ENCODE measurements around the gene ARHGEF33. TPM values are rescaled to one million over a fixed set of nuclear protein-coding genes. Genes with fewer than 3 reads are reported as not detected.

ARHGEF33 gene
- polyA plus RNA-seq, 1 of the 3 experiments (the other 2 are of a cell fraction): 0.25 TPM

GRCh38 chr2:38873763-38874162, 15.9 kb upstream of the ARHGEF33 start:
- Histone ChIP-seq H3K9me3 (peaks cover 8% of the 10 kb centered on the region; the same call in 1 of the 2 replicates), H3K9ac (no peak overlapping the region), H3K4me1 (ENCODE audit: control insufficient read depth in 1 of 2, insufficient read depth in 2 of 2, low read depth in 1 of 2, low read length in 1 of 2) (peaks cover 0 to 7% of the 10 kb centered on the region in 2 experiments; a peak in 2 of 4 replicates), H3K27me3 (ENCODE audit: insufficient read depth) (no peaks in the 10 kb centered on the region), H3K27ac (ENCODE audit: low read depth in 2 of 2, low read length in 1 of 2) (no peak overlapping the region), H3K36me3 (replicated peaks in 1 of 2; ENCODE audit: control insufficient read depth in 1 of 2, insufficient read depth in 2 of 2, low read length in 1 of 2) (peaks cover 0 to 6% of the 10 kb centered on the region in 2 experiments), H3K9me2 (no peaks in the 10 kb centered on the region), H2AFZ (ENCODE audit: low read depth) (no peak overlapping the region), H3F3A (replicated peaks; ENCODE audit: insufficient read depth) (no peaks in the 10 kb centered on the region), H3K4me2 (no peak overlapping the region), H3K4me3 (ENCODE audit: low read depth in 2 of 2, low read length in 1 of 2) (no peak overlapping the region), H3K79me2 (ENCODE audit: insufficient read depth) (peaks cover 61% of the 10 kb centered on the region), H4K20me1 (ENCODE audit: insufficient read depth) (no peaks in the 10 kb centered on the region)
- POLR2A ChIA-PET: no interaction called here
- CTCF ChIA-PET: interaction anchor here (0.6 to 0.8 kb wide), 2 partner anchors 39 to 189 kb away, joined by 3 read pairs; no protein-coding TSS in a partner anchor
- DNase-seq: no peak
- no peak for TF ChIP-seq MEF2A (IDR thresholded peaks at IDR 0.05; ENCODE audit: borderline replicate concordance, low read depth)
- no peak for TF ChIP-seq CHD2 (IDR thresholded peaks at IDR 0.05; ENCODE audit: low read length, partially characterized antibody)
- no peak for TF ChIP-seq IRF3 (IDR thresholded peaks at IDR 0.05; ENCODE audit: low read depth, low read length)
- no peak for TF ChIP-seq RXRA (IDR thresholded peaks at IDR 0.05; ENCODE audit: borderline replicate concordance, low read depth)
- no peak for TF ChIP-seq NRF1 (IDR thresholded peaks at IDR 0.05; ENCODE audit: low read depth, low read length)
- TF ChIP-seq SMC3 (IDR thresholded peaks at IDR 0.05; ENCODE audit: low read depth, low read length): no peak
- TF ChIP-seq TEAD4 (IDR thresholded peaks at IDR 0.05; ENCODE audit: borderline replicate concordance, insufficient read depth): no peak
- no peak for TF ChIP-seq SIN3A (IDR thresholded peaks at IDR 0.05; ENCODE audit: borderline replicate concordance, low read depth, low read length)
- TF ChIP-seq USF1 (IDR thresholded peaks at IDR 0.05; ENCODE audit: borderline replicate concordance, low read depth): no peak
- no peak for TF ChIP-seq JUND (IDR thresholded peaks at IDR 0.05)
- no peak for TF ChIP-seq FOXJ3 (CRISPR knock-in tag; IDR thresholded peaks at IDR 0.05)
- TF ChIP-seq, protein P1, sequence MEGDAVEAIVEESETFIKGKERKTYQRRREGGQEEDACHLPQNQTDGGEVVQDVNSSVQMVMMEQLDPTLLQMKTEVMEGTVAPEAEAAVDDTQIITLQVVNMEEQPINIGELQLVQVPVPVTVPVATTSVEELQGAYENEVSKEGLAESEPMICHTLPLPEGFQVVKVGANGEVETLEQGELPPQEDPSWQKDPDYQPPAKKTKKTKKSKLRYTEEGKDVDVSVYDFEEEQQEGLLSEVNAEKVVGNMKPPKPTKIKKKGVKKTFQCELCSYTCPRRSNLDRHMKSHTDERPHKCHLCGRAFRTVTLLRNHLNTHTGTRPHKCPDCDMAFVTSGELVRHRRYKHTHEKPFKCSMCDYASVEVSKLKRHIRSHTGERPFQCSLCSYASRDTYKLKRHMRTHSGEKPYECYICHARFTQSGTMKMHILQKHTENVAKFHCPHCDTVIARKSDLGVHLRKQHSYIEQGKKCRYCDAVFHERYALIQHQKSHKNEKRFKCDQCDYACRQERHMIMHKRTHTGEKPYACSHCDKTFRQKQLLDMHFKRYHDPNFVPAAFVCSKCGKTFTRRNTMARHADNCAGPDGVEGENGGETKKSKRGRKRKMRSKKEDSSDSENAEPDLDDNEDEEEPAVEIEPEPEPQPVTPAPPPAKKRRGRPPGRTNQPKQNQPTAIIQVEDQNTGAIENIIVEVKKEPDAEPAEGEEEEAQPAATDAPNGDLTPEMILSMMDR (IDR thresholded peaks at IDR 0.05): no peak
- no peak for TF ChIP-seq ZBTB33 (IDR thresholded peaks at IDR 0.05; ENCODE audit: borderline replicate concordance, low read depth)
- no peak for TF ChIP-seq GABPA (IDR thresholded peaks at IDR 0.05; ENCODE audit: low read depth)
- TF ChIP-seq PBX3 (IDR thresholded peaks at IDR 0.05): no peak
- TF ChIP-seq, protein P2, sequence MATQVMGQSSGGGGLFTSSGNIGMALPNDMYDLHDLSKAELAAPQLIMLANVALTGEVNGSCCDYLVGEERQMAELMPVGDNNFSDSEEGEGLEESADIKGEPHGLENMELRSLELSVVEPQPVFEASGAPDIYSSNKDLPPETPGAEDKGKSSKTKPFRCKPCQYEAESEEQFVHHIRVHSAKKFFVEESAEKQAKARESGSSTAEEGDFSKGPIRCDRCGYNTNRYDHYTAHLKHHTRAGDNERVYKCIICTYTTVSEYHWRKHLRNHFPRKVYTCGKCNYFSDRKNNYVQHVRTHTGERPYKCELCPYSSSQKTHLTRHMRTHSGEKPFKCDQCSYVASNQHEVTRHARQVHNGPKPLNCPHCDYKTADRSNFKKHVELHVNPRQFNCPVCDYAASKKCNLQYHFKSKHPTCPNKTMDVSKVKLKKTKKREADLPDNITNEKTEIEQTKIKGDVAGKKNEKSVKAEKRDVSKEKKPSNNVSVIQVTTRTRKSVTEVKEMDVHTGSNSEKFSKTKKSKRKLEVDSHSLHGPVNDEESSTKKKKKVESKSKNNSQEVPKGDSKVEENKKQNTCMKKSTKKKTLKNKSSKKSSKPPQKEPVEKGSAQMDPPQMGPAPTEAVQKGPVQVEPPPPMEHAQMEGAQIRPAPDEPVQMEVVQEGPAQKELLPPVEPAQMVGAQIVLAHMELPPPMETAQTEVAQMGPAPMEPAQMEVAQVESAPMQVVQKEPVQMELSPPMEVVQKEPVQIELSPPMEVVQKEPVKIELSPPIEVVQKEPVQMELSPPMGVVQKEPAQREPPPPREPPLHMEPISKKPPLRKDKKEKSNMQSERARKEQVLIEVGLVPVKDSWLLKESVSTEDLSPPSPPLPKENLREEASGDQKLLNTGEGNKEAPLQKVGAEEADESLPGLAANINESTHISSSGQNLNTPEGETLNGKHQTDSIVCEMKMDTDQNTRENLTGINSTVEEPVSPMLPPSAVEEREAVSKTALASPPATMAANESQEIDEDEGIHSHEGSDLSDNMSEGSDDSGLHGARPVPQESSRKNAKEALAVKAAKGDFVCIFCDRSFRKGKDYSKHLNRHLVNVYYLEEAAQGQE (IDR thresholded peaks at IDR 0.05; ENCODE audit: low read depth, low read length): no peak
- WGBS (ENCODE audit: low lambda C conversion rate): 78% methylated on average over 5 of the region's 5 CpGs

Data from SK-N-SH (cell line).